Naive thymus-derived CD4-positive, alpha-beta T cell (primary cell): ENCODE data around the gene DOCK2. TPM values are rescaled to one million over a fixed set of nuclear protein-coding genes. Genes with fewer than 3 reads are reported as not detected.

Experiments used
- ATAC-seq: fragments of 150-1000 bp; cut with Tn5 transposase; 2 replicates; pipeline ENCODE4 v1.10.0; 2021; ENCODE audit warnings: mild to moderate bottlenecking, moderate library complexity
- CTCF ChIA-PET: fragments of 350-600 bp; sonication (Branson Sonifier 250); formaldehyde crosslinking; loops from one replicate; lab custom pipeline; 2021; ENCODE audit warnings: antibody characterized with exemption; lab: Charles Lee
- POLR2A ChIA-PET: fragments of 350-600 bp; sonication (Branson Sonifier 250); formaldehyde crosslinking; loops from one replicate; lab custom pipeline; 2021; ENCODE audit warnings: antibody characterized with exemption, inconsistent platforms; lab: Charles Lee
- DNase-seq, 9 donors: peaks; one replicate each; pipeline versions ENCODE4 v3.0.0 to v3.0.0-alpha.2; 2020 to 2022; ENCODE audit warnings: mixed read lengths in 1 of 9
- H3K27ac ChIP-seq: one replicate; pipeline ENCODE4 v1.7.0; 2013; ENCODE audit warnings: mild to moderate bottlenecking, low read depth, low read length, moderate library complexity
- H3K27me3 ChIP-seq, 2 donors: one replicate each; pipeline ENCODE4 v1.7.0; 2013; ENCODE audit warnings: low read length in 2 of 2, mild to moderate bottlenecking in 2 of 2, moderate library complexity in 2 of 2; ENCODE audit not compliant: control insufficient read depth in 2 of 2, insufficient read depth in 2 of 2
- H3K36me3 ChIP-seq, 3 experiments: 1 replicate in 2 of 3; 2 replicates in 1 of 3; pipeline ENCODE4 v1.7.0; 2013; ENCODE audit warnings: low read length in 3 of 3, mild to moderate bottlenecking in 3 of 3, moderate library complexity in 1 of 3; ENCODE audit not compliant: insufficient read depth in 3 of 3, control insufficient read depth in 2 of 3
- H3K4me1 ChIP-seq, 2 donors: one replicate each; pipeline ENCODE4 v1.7.0; 2013; ENCODE audit warnings: low read length in 2 of 2, mild to moderate bottlenecking in 2 of 2, moderate library complexity in 1 of 2; ENCODE audit not compliant: control insufficient read depth in 2 of 2, insufficient read depth in 2 of 2
- H3K4me3 ChIP-seq: 2 replicates; pipeline ENCODE4 v1.7.0; 2013; ENCODE audit warnings: mild to moderate bottlenecking, low read length
- H3K9me3 ChIP-seq, 3 experiments: 1 replicate in 2 of 3; 2 replicates in 1 of 3; pipeline ENCODE4 v1.7.0; 2013; ENCODE audit warnings: low read length in 3 of 3; ENCODE audit not compliant: control insufficient read depth in 2 of 3
- H3K27ac Mint-ChIP-seq, 9 donors: one replicate each; pipeline ENCODE4 v1.8.0; 2020 to 2022; ENCODE audit warnings: mixed read lengths in 9 of 9, mild to moderate bottlenecking in 8 of 9, moderate library complexity in 5 of 9, inconsistent platforms in 2 of 9
- H3K27me3 Mint-ChIP-seq, 5 donors: one replicate each; pipeline ENCODE4 v1.8.0; 2021 to 2022; ENCODE audit warnings: mixed read lengths in 5 of 5, mild to moderate bottlenecking in 1 of 5
- H3K36me3 Mint-ChIP-seq, 5 donors: one replicate each; pipeline ENCODE4 v1.8.0; 2020 to 2022; ENCODE audit warnings: mixed read lengths in 5 of 5, mild to moderate bottlenecking in 3 of 5, inconsistent platforms in 1 of 5
- H3K4me1 Mint-ChIP-seq, 7 donors: one replicate each; pipeline ENCODE4 v1.8.0; 2020 to 2022; ENCODE audit warnings: mixed read lengths in 7 of 7, mild to moderate bottlenecking in 3 of 7, inconsistent platforms in 1 of 7
- H3K4me3 Mint-ChIP-seq, 10 donors: one replicate each; pipeline ENCODE4 v1.8.0; 2020 to 2022; ENCODE audit warnings: mild to moderate bottlenecking in 10 of 10, mixed read lengths in 10 of 10, moderate library complexity in 6 of 10, inconsistent platforms in 2 of 10
- H3K9me3 Mint-ChIP-seq, 11 donors: one replicate each; pipeline ENCODE4 v1.8.0; 2020 to 2022; ENCODE audit warnings: mixed read lengths in 11 of 11, mild to moderate bottlenecking in 4 of 11, inconsistent platforms in 1 of 11, moderate library complexity in 1 of 11
- intact Hi-C, 2 donors: fragments of 100-400 bp; cut with micrococcal nuclease; formaldehyde crosslinking; loops; one replicate each; pipeline ENCODE4 v1.15.1; 2023
- polyA plus RNA-seq, 2 donors: library from polyadenylated mRNA; unstranded; fragments of 300-500 nt; fragmentation: Illumina TruSeq; gene quantifications; one replicate each; pipeline ENCODE4 v1.2.3, GENCODE V29; 2021
- total RNA-seq, 6 experiments: library from RNA in 5 of 6; stranded (reverse) in 5 of 6; gene quantifications; 1 replicate in 5 of 6; 2 replicates in 1 of 6; pipeline ENCODE4 v1.2.3 and lab custom pipeline; 2021 to 2026

Gene DOCK2
- total and polyA plus RNA-seq, 7 experiments from 2014 or later, result 63.7 to 345 (median 202) TPM

DNA sequence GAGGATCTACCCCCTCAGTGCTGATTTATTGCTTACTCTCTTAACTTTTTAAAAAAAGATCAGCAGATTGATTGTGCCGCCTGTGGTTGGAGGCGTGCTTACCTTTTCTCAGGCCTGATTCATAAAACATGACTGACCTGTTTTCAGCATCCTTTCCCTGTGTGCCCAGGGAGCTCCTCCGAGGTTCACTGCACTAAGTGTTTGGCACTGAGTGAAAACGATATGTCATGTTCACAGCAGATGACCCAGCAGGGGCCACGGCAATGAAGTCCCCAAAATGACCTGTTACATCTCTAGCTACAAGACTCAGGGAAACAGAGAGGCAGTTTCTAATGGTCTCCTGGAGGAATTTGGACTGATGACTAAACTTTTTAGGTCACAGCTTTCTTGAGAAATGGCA, 273.3 kb downstream of the DOCK2 start:
- ATAC-seq, result no peak
- Mint-ChIP-seq H3K9me3 (no peaks in the 10 kb centered on the region), H3K4me1 (peaks cover 5 to 10% (median 9%) of the 10 kb centered on the region in 7 donors), H3K27me3 (no peaks in the 10 kb centered on the region), H3K27ac (no peak overlapping the region), H3K36me3 (peaks cover under 1 to 49% (median 8%) of the 10 kb centered on the region in 5 donors), H3K4me3 (no peak overlapping the region)
- H3K27me3 ChIP-seq, result no peaks in the 10 kb centered on the region
- H3K9me3 ChIP-seq, result no peaks in the 10 kb centered on the region
- no peaks in the 10 kb centered on the region for H3K36me3 ChIP-seq
- H3K4me1 ChIP-seq, result no peaks in the 10 kb centered on the region
- no peak for DNase-seq
- ChIA-PET POLR2A (no interaction called here), CTCF (no interaction called here)
- intact Hi-C loops, result no loop called here
- H3K27ac ChIP-seq, result no peak overlapping the region
- no peak overlapping the region for H3K4me3 ChIP-seq

DNA sequence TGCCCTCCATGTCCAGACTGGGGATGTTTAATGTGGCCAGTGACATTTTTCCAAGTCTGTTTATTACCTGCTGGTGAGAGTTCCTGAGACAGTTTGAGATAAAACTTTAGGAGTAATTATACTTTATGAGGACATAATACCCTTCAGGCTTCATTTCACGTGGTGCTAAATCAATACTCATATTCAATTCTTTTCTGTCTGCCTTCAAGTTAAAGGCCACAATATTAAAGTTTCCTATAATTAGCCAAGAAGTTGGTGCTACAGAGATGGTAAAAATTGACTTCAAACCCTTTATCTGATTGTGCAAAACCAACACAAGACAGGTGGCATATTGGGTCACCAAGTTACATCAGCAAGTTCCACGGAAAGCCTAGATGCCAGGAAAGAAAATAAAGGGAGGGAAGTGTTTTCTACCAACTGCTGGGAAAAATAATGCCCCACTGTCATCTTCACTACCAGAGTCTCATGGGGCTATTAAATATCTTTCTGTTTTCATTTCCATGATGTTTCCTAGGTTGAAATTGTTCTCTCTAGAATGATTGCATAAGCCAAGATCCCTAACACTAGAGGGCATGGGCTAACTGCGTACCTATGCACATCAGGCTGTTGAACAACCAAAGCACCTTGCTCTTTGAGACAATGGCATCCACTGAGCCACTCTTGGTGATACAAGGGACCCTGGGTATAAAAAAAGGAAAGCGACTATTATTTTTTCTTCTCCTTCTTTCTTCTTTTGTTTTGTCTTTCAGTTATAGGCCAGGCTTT, 274.6 kb downstream of the DOCK2 start:
- no peaks in the 10 kb centered on the region for H3K9me3 ChIP-seq
- ATAC-seq, result no peak
- H3K36me3 ChIP-seq, result peaks cover 0 to 5% (median 0%) of the 10 kb centered on the region in 3 experiments
- H3K36me3 Mint-ChIP-seq, result peaks cover 4 to 56% (median 15%) of the 10 kb centered on the region in 5 donors
- intact Hi-C loops, result no loop called here
- no peak overlapping the region for H3K4me3 ChIP-seq
- no peak overlapping the region for H3K27ac ChIP-seq
- ChIA-PET CTCF (no interaction called here), POLR2A (no interaction called here)
- H3K4me1 Mint-ChIP-seq, result peaks cover 4 to 14% (median 8%) of the 10 kb centered on the region in 7 donors
- H3K9me3 Mint-ChIP-seq, result no peaks in the 10 kb centered on the region
- H3K27me3 Mint-ChIP-seq, result no peaks in the 10 kb centered on the region
- H3K4me3 Mint-ChIP-seq, result no peak overlapping the region
- no peaks in the 10 kb centered on the region for H3K27me3 ChIP-seq
- no peak overlapping the region for H3K27ac Mint-ChIP-seq
- no peaks in the 10 kb centered on the region for H3K4me1 ChIP-seq
- no peak for DNase-seq

DNA sequence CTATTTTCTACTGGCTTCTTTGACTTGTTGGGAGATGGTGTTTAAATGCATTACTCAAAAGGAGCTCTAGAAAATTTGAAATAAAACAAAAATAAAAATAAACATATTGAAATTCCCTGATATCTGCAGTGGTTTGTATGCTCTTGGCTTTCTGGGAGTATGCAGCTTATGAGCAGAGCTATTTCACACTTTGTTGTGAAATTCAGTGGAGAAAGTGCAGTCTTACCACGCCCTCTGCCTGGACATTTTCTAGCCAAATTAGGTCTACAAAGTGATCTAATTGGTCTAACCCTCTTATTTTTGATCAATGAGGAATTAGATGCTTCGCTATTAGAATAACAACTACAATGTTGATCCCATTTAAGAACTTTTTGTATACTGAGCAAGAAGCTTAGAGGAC, 276.4 kb downstream of the DOCK2 start:
- H3K27me3 Mint-ChIP-seq, result no peaks in the 10 kb centered on the region
- ATAC-seq, result no peak
- H3K36me3 ChIP-seq, result peaks cover 0 to 5% (median 0%) of the 10 kb centered on the region in 3 experiments

DNA sequence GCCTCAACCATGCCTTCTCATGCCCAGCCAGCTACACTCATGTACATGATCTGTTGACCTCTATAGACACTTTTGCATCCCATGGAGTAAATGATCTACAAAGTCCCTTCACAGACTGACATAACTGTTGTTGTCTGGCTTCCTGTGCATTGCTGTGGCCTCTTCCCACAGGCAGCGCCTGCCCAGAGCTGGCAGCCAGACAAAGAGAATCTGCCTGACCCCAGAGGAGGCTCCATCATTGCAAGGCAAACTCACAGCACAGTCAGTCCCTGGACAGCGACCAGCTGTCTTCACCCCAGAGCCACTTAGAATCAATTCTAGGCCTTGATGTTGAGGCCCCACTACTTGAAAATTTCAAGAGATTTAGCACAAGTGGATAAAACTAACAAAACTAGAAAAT, 277.7 kb downstream of the DOCK2 start:
- Histone ChIP-seq H3K27ac (no peak overlapping the region), H3K4me1 (no peaks in the 10 kb centered on the region), H3K27me3 (no peaks in the 10 kb centered on the region), H3K36me3 (peaks cover 0 to 5% (median 0%) of the 10 kb centered on the region in 3 experiments), H3K4me3 (no peak overlapping the region), H3K9me3 (no peaks in the 10 kb centered on the region)
- Mint-ChIP-seq H3K27me3 (no peaks in the 10 kb centered on the region), H3K36me3 (peaks cover 4 to 65% (median 29%) of the 10 kb centered on the region in 5 donors), H3K4me3 (no peak overlapping the region), H3K4me1 (peaks cover 0 to 14% (median 8%) of the 10 kb centered on the region in 7 donors), H3K27ac (no peak overlapping the region), H3K9me3 (no peaks in the 10 kb centered on the region)
- ChIA-PET POLR2A (no interaction called here), CTCF (no interaction called here)
- no peak for DNase-seq
- intact Hi-C loops, result no loop called here
- no peak for ATAC-seq

More for the DNA sequence above, 276.4 kb downstream of the DOCK2 start:
- DNase-seq, result no peak
- Mint-ChIP-seq H3K36me3 (peaks cover 4 to 58% (median 23%) of the 10 kb centered on the region in 5 donors), H3K4me3 (no peak overlapping the region), H3K9me3 (no peaks in the 10 kb centered on the region), H3K4me1 (peaks cover 0 to 14% (median 5%) of the 10 kb centered on the region in 7 donors), H3K27ac (no peak overlapping the region)
- Histone ChIP-seq H3K9me3 (no peaks in the 10 kb centered on the region), H3K4me1 (no peaks in the 10 kb centered on the region), H3K27me3 (no peaks in the 10 kb centered on the region), H3K27ac (no peak overlapping the region), H3K4me3 (no peak overlapping the region)
- intact Hi-C loops, result no loop called here
- ChIA-PET POLR2A (no interaction called here), CTCF (no interaction called here)

DNA sequence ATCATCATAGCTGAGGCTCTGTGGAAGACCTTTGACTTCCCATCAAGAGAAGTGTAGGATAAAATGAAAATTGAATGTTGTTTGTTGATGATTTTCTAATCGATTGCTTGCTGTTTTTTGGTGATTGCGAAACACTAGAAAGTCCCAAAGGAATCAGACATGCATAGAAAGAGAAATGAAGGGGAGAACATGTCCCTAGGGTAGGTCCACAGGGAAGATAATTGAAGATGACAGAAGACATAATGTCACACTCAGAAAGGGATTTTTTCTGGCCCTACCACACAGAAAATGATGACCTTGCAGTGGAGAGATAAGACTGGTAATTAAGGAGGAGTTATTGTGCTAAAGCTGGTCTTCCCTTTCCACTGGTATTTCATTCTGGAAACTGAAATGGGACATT, 280.4 kb downstream of the DOCK2 start:
- ChIA-PET POLR2A (no interaction called here), CTCF (no interaction called here)
- H3K27me3 ChIP-seq, result no peaks in the 10 kb centered on the region
- H3K27ac ChIP-seq, result no peak overlapping the region
- H3K4me3 Mint-ChIP-seq, result no peak overlapping the region
- intact Hi-C loops, result no loop called here
- DNase-seq, result no peak
- H3K9me3 ChIP-seq, result no peaks in the 10 kb centered on the region
- no peaks in the 10 kb centered on the region for H3K4me1 ChIP-seq
- H3K36me3 Mint-ChIP-seq, result peaks cover 4 to 60% (median 34%) of the 10 kb centered on the region in 5 donors
- H3K36me3 ChIP-seq, result peaks cover 0 to 5% (median 4%) of the 10 kb centered on the region in 3 experiments
- H3K4me3 ChIP-seq, result no peak overlapping the region
- H3K27me3 Mint-ChIP-seq, result no peaks in the 10 kb centered on the region
- no peaks in the 10 kb centered on the region for H3K9me3 Mint-ChIP-seq
- H3K4me1 Mint-ChIP-seq, result peaks cover 0 to 19% (median 5%) of the 10 kb centered on the region in 7 donors
- H3K27ac Mint-ChIP-seq, result no peak overlapping the region
- no peak for ATAC-seq

DNA sequence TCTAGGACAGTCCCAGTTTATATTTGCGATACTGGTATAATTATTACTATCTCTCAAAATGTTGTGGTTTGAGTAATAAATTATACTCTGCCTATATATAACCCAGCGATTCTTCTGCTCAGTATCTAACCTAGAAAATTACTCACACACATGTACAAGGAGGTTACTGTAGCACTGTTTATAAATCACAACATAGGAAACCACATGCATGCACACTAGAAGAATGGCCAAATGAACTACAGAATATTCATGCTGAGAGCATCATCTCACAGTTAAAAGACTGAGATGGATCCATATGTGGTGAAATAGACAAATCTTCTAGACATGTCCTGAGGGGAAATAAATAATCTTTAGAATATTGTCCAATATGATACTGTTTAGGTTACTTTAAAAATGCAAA, 281.2 kb downstream of the DOCK2 start:
- Histone ChIP-seq H3K36me3 (peaks cover 0 to 5% (median 4%) of the 10 kb centered on the region in 3 experiments), H3K27ac (no peak overlapping the region), H3K9me3 (no peaks in the 10 kb centered on the region), H3K4me3 (no peak overlapping the region), H3K4me1 (no peaks in the 10 kb centered on the region), H3K27me3 (no peaks in the 10 kb centered on the region)
- Mint-ChIP-seq H3K36me3 (peaks cover 4 to 58% (median 33%) of the 10 kb centered on the region in 5 donors), H3K27ac (no peak overlapping the region), H3K4me3 (no peak overlapping the region), H3K4me1 (peaks cover 0 to 18% (median 10%) of the 10 kb centered on the region in 7 donors), H3K27me3 (no peaks in the 10 kb centered on the region), H3K9me3 (no peaks in the 10 kb centered on the region)
- DNase-seq (no peak), ATAC-seq (no peak)
- ChIA-PET POLR2A (no interaction called here), CTCF (no interaction called here)
- intact Hi-C loops, result no loop called here

DNA sequence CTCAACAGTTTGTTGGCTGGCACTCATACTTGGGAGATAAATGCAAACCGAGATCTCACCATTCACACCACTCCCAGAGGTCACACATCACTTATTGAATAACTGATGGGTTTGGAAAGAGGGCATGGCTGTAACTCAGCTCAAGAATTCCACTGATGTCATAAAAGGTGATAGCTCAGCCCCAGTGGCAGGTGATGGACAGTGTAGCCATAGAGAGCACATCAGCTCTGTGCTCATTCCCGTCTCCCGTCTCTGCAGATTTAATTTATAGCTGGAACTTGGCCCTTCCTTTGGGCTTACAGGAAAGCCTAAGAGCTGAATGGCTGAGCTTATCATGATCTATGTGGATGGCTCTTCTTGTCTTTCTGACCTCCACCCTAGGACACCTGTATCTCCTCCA, 283.4 kb downstream of the DOCK2 start:
- H3K4me3 ChIP-seq, result no peak overlapping the region
- no peaks in the 10 kb centered on the region for H3K27me3 ChIP-seq
- no peak overlapping the region for H3K4me3 Mint-ChIP-seq
- no peak overlapping the region for H3K27ac Mint-ChIP-seq
- H3K36me3 Mint-ChIP-seq, result peaks cover 3 to 58% (median 34%) of the 10 kb centered on the region in 5 donors
- H3K36me3 ChIP-seq, result peaks cover 0 to 5% (median 4%) of the 10 kb centered on the region in 3 experiments
- no peaks in the 10 kb centered on the region for H3K4me1 ChIP-seq
- ChIA-PET CTCF (no interaction called here), POLR2A (no interaction called here)
- H3K9me3 Mint-ChIP-seq, result no peaks in the 10 kb centered on the region
- DNase-seq, result no peak
- intact Hi-C loops, result no loop called here
- no peaks in the 10 kb centered on the region for H3K9me3 ChIP-seq
- no peak overlapping the region for H3K27ac ChIP-seq
- ATAC-seq, result no peak
- peaks cover 0 to 30% (median 8%) of the 10 kb centered on the region in 7 donors for H3K4me1 Mint-ChIP-seq
- no peaks in the 10 kb centered on the region for H3K27me3 Mint-ChIP-seq
